T-cell (primary cell): ENCODE measurements around the gene MAGEA11. TPM values are rescaled to one million over a fixed set of nuclear protein-coding genes. Genes with fewer than 3 reads are reported as not detected.
"Not testable (repeated sequence)": the region's sequence is repeated elsewhere in the genome, so short reads cannot be mapped to it uniquely, and the experiment has no call there.

Experiments
- ATAC-seq, 4 experiments: fragments of 200-7000 bp in 3 of 4; fragments of 150-1000 bp in 1 of 4; cut with Tn5 transposase; replicated peaks in 1 of 4; 1 replicate in 3 of 4; 2 replicates in 1 of 4; pipeline ENCODE4 v1.10.0; 2021; ENCODE audit warnings: moderate library complexity in 3 of 4, mild to moderate bottlenecking in 2 of 4, moderate number of reproducible peaks in 1 of 4
- CTCF ChIA-PET, 2 donors: fragments of 300-600 bp; sonication (Branson Sonifier 250); formaldehyde crosslinking; loops; one replicate each; lab custom pipeline; 2022; ENCODE audit warnings: antibody characterized with exemption in 2 of 2; lab: Charles Lee
- POLR2A ChIA-PET, 2 donors: fragments of 300-600 bp; sonication (Branson Sonifier 250); formaldehyde crosslinking; loops; one replicate each; lab custom pipeline; 2022; ENCODE audit warnings: antibody characterized with exemption in 2 of 2; lab: Charles Lee
- DNase-seq, 35 experiments: peaks; one replicate each; pipeline versions ENCODE4 v3.0.0 to v3.0.0-alpha.2; 2013 to 2023
- H3K27ac ChIP-seq: one replicate; pipeline ENCODE4 v1.5.1; 2013; ENCODE audit warnings: low read length
- H3K27me3 ChIP-seq, 2 experiments: replicated peaks in 1 of 2; 1 replicate in 1 of 2; 2 replicates in 1 of 2; pipeline versions ENCODE4 v1.6.1 to v1.7.0; 2013; ENCODE audit warnings: low read length in 1 of 2, mixed read lengths in 1 of 2; ENCODE audit not compliant: control insufficient read depth in 2 of 2, insufficient read depth in 2 of 2; ENCODE audit errors: extremely low read depth in 1 of 2
- H3K36me3 ChIP-seq, 2 donors: 1 replicate in 1 of 2; 2 replicates in 1 of 2; pipeline versions ENCODE4 v1.6.1 to v1.7.0; 2013; ENCODE audit warnings: low read length in 1 of 2; ENCODE audit not compliant: control insufficient read depth in 2 of 2, insufficient read depth in 1 of 2; ENCODE audit errors: extremely low read depth in 1 of 2
- H3K4me1 ChIP-seq, 2 experiments: 1 replicate in 1 of 2; 2 replicates in 1 of 2; pipeline versions ENCODE4 v1.6.1 to v1.7.0; 2013; ENCODE audit warnings: low read length in 2 of 2, mixed read lengths in 1 of 2; ENCODE audit not compliant: insufficient read depth in 2 of 2, control insufficient read depth in 1 of 2; ENCODE audit errors: extremely low read depth in 1 of 2
- H3K4me3 ChIP-seq, 2 donors: 1 replicate in 1 of 2; 2 replicates in 1 of 2; pipeline versions ENCODE4 v1.5.1 to v1.7.0; 2013; ENCODE audit warnings: mild to moderate bottlenecking in 2 of 2, low read length in 1 of 2, moderate library complexity in 1 of 2; ENCODE audit not compliant: control insufficient read depth in 1 of 2; ENCODE audit errors: extremely low read depth in 1 of 2
- H3K9me3 ChIP-seq: 2 replicates; pipeline ENCODE4 v1.7.0; 2013
- H3K27ac Mint-ChIP-seq, 2 donors: one replicate each; pipeline ENCODE4 v1.8.0; 2020 to 2021; ENCODE audit warnings: mild to moderate bottlenecking in 2 of 2, mixed read lengths in 2 of 2
- H3K27me3 Mint-ChIP-seq, 2 donors: one replicate each; pipeline ENCODE4 v1.8.0; 2021 to 2022; ENCODE audit warnings: mixed read lengths in 2 of 2
- H3K36me3 Mint-ChIP-seq: one replicate; pipeline ENCODE4 v1.8.0; 2021; ENCODE audit warnings: mixed read lengths
- H3K4me1 Mint-ChIP-seq, 3 donors: one replicate each; pipeline ENCODE4 v1.8.0; 2020 to 2022; ENCODE audit warnings: mixed read lengths in 3 of 3, mild to moderate bottlenecking in 1 of 3
- H3K4me3 Mint-ChIP-seq, 3 donors: one replicate each; pipeline ENCODE4 v1.8.0; 2020 to 2022; ENCODE audit warnings: mild to moderate bottlenecking in 3 of 3, mixed read lengths in 3 of 3, moderate library complexity in 3 of 3
- H3K9me3 Mint-ChIP-seq, 3 donors: one replicate each; pipeline ENCODE4 v1.8.0; 2020 to 2022; ENCODE audit warnings: mixed read lengths in 3 of 3
- WGBS: methylation state at CpG from one replicate; pipeline ENCODE4 v1.1.5; 2013; ENCODE audit warnings: missing lambda C conversion rate; ENCODE audit not compliant: insufficient coverage; 5-methylcytosine and 5-hydroxymethylcytosine counted together
- total RNA-seq, 35 experiments: library from RNA in 6 of 35; stranded (reverse) in 6 of 35; fragments of 120-200 nt in 1 of 35; gene quantifications; one replicate each; pipeline versions ENCODE4 v1.2.1 to v1.2.4 and lab custom pipeline; 2013 to 2026

Gene MAGEA11
- total RNA-seq, 5 donors from 2014 or later (not counting 1 experiment from before 2014, with no cell fraction given), result not detected

DNA sequence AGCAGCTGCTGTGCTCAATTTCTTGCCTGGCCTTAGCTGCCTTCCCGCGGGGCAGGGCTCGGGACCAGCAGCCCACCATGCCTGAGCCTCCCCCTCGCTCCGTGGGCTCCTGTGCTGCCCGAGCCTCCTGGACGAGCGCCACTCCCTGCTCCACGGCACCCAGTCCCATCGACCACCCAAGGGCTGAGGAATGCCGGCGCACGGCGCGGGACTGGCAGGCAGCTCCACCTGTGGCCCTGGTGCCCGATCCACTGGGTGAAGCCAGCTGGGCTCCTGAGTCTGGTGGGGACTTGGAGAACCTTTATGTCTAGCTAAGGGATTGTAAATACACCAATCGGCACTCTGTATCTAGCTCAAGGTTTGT lies 46.8 kb downstream of the MAGEA11 start:
- H3K4me1 ChIP-seq, H3K9me3 ChIP-seq, H3K4me3 Mint-ChIP-seq, CTCF ChIA-PET, H3K9me3 Mint-ChIP-seq, H3K36me3 ChIP-seq, H3K4me1 Mint-ChIP-seq, H3K27ac ChIP-seq, DNase-seq, POLR2A ChIA-PET, H3K36me3 Mint-ChIP-seq, ATAC-seq, H3K4me3 ChIP-seq, H3K27me3 ChIP-seq, H3K27ac Mint-ChIP-seq: not testable (repeated sequence)
- WGBS, result no CpG with 5 or more reads among the region's 17 CpGs
- H3K27me3 Mint-ChIP-seq, result peaks cover 1 to 16% of the 10 kb centered on the region in 2 donors

DNA sequence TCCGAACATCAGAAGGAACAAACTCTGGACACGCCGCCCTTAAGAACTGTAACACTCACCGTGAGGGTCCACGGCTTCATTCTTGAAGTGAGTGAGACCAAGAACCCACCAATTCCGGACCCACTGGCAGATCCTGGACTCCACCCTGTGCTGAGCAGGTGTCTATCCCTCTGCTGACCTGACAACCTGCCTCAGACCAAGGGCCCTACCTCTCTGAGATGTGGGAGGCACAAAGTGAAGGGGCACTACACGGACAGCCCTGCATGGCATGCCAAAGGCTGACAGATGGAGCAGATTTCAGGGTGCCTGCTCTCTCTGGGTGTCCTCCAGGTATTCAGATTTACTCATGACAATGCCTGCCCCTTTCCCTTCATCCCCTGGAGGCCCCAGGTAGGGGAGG lies 48.0 kb downstream of the MAGEA11 start:
- no peaks in the 10 kb centered on the region for H3K9me3 ChIP-seq
- no peak overlapping the region for H3K4me3 Mint-ChIP-seq
- no peaks in the 10 kb centered on the region for H3K4me1 Mint-ChIP-seq
- CTCF ChIA-PET, result no interaction called here
- H3K4me3 ChIP-seq, result no peak overlapping the region
- peaks cover 0 to 4% of the 10 kb centered on the region in 2 experiments for H3K27me3 ChIP-seq
- 85% methylated on average over 5 of the region's 7 CpGs for WGBS
- H3K27me3 Mint-ChIP-seq, result peaks cover 1 to 18% of the 10 kb centered on the region in 2 donors
- ATAC-seq (no peak), DNase-seq (no peak)
- no peaks in the 10 kb centered on the region for H3K4me1 ChIP-seq
- H3K9me3 Mint-ChIP-seq, result no peaks in the 10 kb centered on the region
- H3K27ac Mint-ChIP-seq, result no peak overlapping the region
- H3K36me3 Mint-ChIP-seq, result no peaks in the 10 kb centered on the region
- no peak overlapping the region for H3K27ac ChIP-seq
- POLR2A ChIA-PET, result no interaction called here
- no peaks in the 10 kb centered on the region for H3K36me3 ChIP-seq

DNA sequence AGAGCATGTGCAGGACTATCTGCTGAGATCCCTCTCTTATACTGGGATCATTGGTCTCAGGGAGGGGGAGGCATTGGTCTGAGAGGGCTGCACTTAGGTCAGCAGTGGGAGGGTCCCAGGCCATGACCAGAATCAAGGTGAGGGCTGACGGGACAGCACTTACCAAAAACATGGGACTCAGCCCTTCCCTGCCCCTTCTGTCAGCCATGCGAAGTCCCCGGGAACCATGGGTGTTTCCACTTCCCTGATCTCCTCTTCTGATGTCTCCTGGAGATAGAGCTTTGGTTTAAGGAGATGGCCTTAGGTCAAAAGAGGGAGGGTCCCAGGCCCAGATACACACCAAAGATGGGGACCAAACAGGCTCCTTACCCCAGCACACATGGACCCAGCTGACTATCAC lies 49.1 kb downstream of the MAGEA11 start:
- H3K36me3 Mint-ChIP-seq, result no peaks in the 10 kb centered on the region
- no peaks in the 10 kb centered on the region for H3K4me1 ChIP-seq
- CTCF ChIA-PET, result no interaction called here
- H3K9me3 ChIP-seq, result no peaks in the 10 kb centered on the region
- peaks cover 1 to 20% of the 10 kb centered on the region in 2 donors for H3K27me3 Mint-ChIP-seq
- H3K36me3 ChIP-seq, result no peaks in the 10 kb centered on the region
- no peaks in the 10 kb centered on the region for H3K4me1 Mint-ChIP-seq
- WGBS, result no CpG with 5 or more reads among the region's 3 CpGs
- H3K4me3 ChIP-seq, result no peak overlapping the region
- H3K27ac Mint-ChIP-seq, result no peak overlapping the region
- DNase-seq, result no peak
- ATAC-seq, result no peak
- H3K27me3 ChIP-seq, result peaks cover 0 to 4% of the 10 kb centered on the region in 2 experiments
- POLR2A ChIA-PET, result no interaction called here
- no peak overlapping the region for H3K4me3 Mint-ChIP-seq
- no peaks in the 10 kb centered on the region for H3K9me3 Mint-ChIP-seq
- no peak overlapping the region for H3K27ac ChIP-seq

DNA sequence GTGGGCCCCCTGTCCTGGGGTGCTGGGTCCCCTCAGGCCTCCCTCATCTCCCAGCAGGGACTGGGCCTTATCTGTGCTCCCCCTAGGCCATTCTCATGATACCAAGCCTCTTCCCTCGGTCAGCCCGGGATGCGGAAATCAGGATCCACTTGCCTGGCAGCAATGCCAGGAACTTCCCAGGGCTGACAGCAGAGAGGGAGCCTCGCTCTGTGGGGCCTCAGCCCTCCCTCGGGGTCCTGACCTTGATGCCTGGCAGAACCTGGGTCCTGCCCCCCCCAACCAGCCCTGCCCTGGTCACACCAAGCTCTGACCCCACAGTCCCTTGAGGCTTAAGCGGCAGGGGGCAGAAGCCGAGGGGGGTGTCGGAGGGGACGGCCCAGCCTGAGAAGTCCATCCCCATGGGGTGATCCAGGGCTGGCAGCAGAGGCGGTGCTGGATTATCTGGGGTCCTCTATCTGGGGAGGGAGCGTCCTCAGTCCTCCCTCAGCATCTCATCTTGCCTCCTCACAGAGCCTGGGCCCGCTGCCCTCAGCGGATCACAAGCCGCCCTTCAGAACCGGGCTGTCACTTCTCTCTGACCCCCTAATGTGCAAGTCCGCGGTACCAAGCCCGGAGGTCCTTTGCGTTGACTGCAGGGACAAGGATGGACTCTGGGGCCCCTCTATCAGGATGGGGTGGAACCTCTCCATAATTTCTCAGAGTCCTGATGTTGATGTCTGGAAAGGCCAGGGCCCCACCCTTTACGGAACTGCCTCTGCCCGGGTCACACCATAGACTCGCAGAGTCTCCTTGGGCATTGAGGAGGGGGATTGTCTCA lies 50.2 kb downstream of the MAGEA11 start:
- H3K9me3 ChIP-seq, H3K27ac Mint-ChIP-seq, ATAC-seq, H3K4me1 ChIP-seq, H3K4me3 ChIP-seq, CTCF ChIA-PET, H3K4me1 Mint-ChIP-seq, H3K27ac ChIP-seq, H3K36me3 Mint-ChIP-seq, DNase-seq, H3K4me3 Mint-ChIP-seq, H3K9me3 Mint-ChIP-seq, H3K27me3 ChIP-seq, H3K36me3 ChIP-seq, POLR2A ChIA-PET: not testable (repeated sequence)
- H3K27me3 Mint-ChIP-seq, result peaks cover 0 to 15% of the 10 kb centered on the region in 2 donors
- WGBS, result no CpG with 5 or more reads among the region's 22 CpGs

DNA sequence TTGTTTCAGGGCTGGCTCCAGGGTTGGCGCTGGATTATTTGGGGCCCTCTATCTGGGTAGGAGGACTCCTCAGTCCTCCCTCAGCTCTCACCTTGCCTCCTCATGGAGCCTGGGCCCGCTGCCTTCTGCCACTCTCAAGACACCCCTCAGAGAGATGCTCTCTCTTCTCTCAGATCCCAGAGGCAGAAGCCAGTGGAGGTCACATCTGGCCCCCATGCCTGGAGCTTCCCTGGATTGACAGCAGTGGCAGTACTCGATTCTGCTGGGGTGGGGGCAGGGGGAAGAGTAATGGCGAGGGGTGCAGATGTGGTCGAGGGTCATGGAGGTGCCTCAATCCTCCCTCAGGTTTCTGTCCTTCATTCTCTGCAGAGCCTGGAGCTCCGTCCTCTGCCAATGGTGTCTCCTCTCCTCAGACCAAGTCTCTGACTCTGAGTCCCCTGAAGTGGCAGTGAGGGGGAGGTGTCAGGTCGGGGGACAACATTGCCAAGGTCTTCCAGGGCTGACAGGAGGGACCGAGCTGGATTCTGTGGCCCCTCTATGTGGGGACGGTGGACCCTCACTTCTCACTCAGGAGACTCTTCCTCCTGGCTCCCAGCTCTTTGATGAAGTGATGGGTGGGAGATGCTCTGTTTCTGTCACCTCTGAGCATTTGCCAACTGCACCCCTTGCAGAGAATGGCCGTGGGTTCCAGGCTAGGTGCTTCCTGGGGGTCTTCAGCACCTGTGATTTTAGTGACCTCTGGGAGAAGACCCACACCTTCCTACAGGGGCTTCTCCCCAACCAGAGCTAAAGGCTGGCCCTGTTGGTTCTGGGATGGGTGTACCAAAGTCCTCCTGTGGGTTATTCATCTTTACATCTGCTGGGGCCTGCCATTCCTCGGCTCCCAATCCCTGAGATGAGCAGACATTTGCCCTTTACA lies 51.1 kb downstream of the MAGEA11 start:
- Histone ChIP-seq H3K4me1 (no peaks in the 10 kb centered on the region), H3K4me3 (no peak overlapping the region), H3K27ac (no peak overlapping the region), H3K9me3 (no peaks in the 10 kb centered on the region), H3K36me3 (no peaks in the 10 kb centered on the region), H3K27me3 (no peaks in the 10 kb centered on the region)
- CTCF ChIA-PET, result interaction anchor here in 1 of 2 donors (0.5 kb wide), 1 partner anchor 77 kb away, joined by 6 read pairs; no protein-coding TSS in a partner anchor
- Mint-ChIP-seq H3K36me3 (no peaks in the 10 kb centered on the region), H3K27me3 (peaks cover 0 to 18% of the 10 kb centered on the region in 2 donors), H3K9me3 (no peaks in the 10 kb centered on the region), H3K4me1 (no peaks in the 10 kb centered on the region), H3K4me3 (no peak overlapping the region), H3K27ac (no peak overlapping the region)
- ATAC-seq (no peak), DNase-seq (no peak)
- no CpG with 5 or more reads among the region's 11 CpGs for WGBS
- POLR2A ChIA-PET, result no interaction called here
